Fibroblast of skin of abdomen (primary cell): ENCODE results near the gene MTMR10. TPM values are rescaled to one million over a fixed set of nuclear protein-coding genes. Genes with fewer than 3 reads are reported as not detected.

Source experiments
- DNase-seq: peaks from one replicate; pipeline ENCODE4 v3.0.0-alpha.2; 2013
- polyA plus RNA-seq, 2 experiments: library from polyadenylated mRNA; unstranded; fragments of 120-200 nt; gene quantifications; one replicate each; pipeline ENCODE4 v1.2.1, GENCODE V29; 2013; ENCODE audit not compliant: insufficient read length in 2 of 2

Gene MTMR10, protein sequence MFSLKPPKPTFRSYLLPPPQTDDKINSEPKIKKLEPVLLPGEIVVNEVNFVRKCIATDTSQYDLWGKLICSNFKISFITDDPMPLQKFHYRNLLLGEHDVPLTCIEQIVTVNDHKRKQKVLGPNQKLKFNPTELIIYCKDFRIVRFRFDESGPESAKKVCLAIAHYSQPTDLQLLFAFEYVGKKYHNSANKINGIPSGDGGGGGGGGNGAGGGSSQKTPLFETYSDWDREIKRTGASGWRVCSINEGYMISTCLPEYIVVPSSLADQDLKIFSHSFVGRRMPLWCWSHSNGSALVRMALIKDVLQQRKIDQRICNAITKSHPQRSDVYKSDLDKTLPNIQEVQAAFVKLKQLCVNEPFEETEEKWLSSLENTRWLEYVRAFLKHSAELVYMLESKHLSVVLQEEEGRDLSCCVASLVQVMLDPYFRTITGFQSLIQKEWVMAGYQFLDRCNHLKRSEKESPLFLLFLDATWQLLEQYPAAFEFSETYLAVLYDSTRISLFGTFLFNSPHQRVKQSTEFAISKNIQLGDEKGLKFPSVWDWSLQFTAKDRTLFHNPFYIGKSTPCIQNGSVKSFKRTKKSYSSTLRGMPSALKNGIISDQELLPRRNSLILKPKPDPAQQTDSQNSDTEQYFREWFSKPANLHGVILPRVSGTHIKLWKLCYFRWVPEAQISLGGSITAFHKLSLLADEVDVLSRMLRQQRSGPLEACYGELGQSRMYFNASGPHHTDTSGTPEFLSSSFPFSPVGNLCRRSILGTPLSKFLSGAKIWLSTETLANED
- polyA plus RNA-seq (2013, experiment 1 of 2; ENCODE audit: insufficient read length), result 14.6 TPM
- polyA plus RNA-seq (2013, experiment 2 of 2; ENCODE audit: insufficient read length), result 14.4 TPM

DNA sequence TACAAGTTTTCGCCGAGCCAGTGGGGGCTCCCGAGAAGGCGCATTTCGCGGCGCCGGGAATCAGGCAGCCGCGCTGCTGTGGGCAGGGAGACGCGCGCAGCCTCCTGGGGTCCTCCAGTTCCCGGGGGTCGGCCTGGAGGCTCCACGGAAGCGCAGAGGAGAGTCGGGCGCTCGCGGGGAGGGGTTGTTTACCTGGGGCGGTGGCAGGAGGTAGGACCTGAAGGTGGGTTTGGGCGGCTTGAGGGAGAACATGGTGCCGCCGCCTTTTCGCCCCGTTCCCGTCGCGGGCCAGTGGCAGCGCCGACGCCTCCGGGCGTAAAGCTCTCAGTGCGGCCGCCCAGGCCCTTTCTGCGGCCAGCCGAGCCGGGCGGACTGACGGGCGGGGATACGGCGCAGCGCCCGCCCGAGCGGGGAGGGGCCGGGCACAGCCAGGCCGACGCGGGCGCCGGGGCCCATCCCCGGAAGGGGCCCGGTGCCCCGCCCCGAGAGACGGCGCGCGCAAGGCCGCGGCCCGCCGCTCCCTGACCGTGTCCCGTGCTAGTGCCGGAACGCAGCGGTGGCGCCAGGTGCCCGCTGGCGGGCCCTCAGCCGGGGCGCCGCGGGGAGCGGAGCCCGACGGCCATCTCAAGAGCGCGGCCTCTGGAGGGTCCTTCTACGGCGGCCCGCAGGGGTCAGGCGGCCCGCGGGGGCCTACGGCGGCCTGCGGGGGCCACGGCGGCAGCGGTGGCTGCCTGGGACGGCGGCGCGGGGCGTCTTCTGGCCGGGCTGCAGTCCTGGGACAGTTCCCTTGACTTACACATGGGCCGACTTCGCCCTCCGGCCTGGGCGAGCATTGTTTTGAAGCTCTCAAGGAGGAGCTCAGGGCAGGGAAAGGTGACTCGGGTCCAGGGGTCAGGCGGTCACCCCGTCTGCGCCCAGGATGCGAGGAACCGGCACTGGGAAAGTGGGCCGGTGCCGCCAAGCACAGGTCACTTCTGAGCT is at the start of gene MTMR10:
MTMR10 (minus strand) TSS at position 374 of the 981 bp plus-strand sequence; CDS start at position 252, 122 bp downstream.
- DNase-seq, result peak; percentile 80

DNA sequence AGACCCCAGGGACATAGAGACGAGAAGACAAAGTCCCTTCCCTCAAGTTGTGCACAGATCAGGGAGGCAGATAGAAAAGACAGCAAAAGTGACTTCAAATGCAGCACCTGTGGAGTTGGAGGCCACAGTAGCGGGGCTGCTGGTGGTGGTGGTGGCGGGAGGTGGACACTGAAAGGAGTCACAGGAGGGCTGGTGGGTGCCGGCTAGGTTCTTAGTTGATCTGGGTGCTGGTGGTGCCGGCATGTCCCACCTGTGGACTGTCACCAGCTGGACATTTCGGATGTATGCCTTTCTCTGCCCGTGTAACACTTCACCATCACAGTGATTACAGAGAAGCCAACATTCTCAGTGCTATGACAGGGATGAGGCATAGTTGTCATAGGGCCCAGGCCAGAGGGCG is 49.2 kb upstream of the MTMR10 start:
- DNase-seq, result no peak

DNA sequence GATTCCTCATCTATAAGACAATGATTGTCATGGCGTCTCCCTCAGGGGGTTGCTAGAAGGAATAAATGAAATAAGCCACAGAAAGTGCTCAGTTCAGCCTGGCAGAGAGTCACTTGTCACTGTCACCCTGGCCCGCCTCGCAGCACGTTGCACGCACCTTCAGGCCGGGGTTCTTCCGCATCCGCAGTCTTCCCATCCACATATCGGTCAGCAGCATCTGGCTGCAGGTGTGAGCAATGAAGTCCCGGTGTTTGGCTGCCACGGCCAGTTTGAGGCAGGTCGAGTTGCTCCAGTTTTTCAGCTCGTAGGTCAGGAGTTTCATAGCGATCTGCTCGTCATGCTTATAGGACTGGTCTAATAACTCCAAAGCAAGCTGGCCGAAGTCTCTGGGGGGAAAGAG is 48.5 kb upstream of the MTMR10 start:
- DNase-seq, result no peak

DNA sequence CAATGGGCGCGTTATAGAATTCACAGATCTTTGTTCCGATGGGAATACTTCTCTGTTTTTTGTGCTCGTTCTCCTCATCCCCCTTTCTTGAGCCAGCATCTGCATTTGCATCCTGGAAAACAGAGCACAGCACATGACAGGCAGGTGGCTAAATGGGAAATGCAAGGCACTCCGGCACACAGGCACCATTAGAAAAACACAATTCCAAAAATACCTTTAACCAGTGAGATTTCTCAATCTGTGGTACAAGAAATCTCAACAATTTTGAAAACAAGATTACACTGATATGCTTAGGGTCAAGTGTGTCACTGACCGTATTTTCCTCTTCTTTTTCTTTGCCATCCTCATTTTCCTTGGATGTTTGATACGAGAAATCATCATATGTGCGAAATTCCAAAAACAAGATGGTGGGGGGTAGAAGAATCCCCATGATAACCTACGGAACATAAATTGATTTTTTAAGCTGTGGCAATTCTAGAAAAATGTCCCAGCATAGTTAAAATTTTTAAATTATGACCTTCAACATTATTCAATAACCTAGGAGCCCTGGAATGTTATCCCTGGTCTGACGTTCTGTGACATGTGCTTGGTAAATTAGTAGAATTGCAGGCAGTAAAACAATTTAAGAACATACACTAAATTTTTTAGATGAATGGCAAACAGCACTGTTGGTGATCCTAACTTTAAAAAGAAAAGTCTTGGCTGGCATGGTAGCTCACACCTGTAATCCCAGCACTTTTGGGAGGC is 46.5 kb upstream of the MTMR10 start:
- no peak for DNase-seq

DNA sequence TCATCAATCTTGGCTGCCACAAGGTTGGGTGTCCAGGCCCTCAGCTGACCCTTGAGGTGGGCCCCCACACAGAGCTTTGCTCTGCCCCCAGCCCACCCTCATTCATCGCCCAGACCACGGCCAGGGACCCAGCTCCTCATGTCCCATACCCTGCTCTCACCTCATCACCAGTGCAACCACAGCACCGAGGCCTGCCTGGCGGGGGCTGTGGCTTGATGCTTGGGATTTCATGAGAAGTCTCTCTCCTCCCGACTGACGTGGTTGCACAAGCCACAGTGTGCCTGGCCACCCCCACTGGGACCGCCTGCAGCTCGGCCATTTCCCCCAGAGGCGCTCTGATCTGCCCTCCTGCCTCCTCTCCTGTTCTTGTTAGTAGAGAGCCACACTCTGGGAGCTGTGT is 45.4 kb upstream of the MTMR10 start:
- DNase-seq, result no peak

DNA sequence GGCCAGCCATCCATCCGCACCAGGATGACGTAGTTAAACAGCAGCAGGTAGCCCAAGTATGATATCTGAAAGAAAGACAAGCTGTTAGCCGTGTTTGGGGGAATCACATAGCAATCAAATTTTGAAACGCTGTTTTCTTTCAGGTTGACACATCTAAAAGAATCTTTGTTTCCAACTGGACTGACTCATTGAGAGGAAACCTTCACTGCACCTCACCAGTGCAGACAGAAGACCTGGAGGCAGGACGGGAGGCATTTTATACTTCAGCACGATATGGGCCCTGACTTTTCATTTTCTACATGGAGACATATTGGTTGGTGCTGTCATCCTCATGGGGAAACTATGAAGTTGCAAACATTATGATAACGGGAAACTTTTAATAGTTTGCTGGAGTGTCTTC is 44.2 kb upstream of the MTMR10 start:
- no peak for DNase-seq

DNA sequence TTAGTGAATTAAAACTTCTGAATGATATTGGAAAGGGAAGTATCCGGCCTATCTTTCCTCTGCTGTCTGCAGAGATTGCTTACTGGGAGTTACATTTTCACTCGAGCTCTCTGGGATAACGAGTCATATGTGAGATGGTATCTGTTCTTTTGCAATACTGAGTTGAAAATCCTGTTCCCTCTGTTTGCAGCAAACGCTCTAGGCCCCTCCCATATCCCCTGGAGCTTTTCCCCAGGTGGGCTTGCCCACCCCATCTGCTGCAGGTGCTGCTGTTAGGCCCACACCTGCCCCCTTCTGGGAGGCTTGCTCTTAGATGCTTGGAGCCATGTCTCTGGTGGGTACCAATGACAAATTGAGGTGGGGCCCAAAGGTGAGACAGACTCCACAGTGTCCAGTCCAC is 42.7 kb upstream of the MTMR10 start:
- peak; percentile 37 for DNase-seq

DNA sequence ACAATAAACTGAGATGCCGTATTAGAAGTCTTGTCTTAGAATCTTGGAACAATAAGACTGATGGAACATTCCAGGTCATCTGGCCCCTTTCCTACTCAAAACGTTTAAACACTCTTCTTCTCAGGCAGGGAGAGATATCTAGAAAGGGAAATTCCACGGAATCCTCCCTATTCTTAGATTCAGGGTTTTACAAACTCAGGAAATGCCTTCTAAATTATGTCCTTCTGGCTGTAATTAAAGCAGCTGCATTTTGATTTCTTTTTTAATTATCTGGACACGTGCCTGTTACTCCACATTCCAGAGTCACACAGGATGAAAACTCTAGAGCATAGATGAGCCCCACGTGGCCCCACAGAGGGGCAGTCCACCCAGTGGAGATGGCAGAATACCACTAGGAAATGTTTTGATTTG is 41.5 kb upstream of the MTMR10 start:
- DNase-seq, result peak; percentile 88

DNA sequence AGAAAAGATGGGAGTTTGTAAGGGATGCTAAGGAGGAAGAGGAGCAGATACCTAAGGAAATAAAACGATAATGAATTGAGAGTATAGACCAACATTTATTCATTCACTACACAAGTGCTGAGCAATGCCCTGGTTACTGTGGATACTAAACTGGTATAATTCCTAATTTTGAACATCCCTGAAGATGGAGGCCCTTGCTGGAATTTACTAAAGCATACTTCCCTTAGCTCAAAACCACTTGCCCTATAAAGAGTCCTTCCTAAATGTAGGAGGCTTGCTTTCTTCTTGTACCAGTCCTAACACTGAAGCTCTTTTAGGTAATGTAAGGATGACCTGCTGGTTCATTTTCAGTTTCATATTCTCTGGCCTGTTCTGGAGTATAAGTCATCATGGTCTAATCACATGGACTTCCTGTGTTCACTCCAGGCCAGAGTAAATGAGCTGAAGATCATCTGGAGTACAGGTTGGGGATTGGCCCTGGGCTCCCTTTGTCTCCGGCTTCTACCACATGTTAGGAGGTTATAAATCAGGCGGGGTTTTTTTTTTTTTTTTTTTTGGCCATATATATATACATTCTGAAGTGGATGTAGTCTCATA is 40.1 kb upstream of the MTMR10 start:
- DNase-seq, result peak; percentile 72

DNA sequence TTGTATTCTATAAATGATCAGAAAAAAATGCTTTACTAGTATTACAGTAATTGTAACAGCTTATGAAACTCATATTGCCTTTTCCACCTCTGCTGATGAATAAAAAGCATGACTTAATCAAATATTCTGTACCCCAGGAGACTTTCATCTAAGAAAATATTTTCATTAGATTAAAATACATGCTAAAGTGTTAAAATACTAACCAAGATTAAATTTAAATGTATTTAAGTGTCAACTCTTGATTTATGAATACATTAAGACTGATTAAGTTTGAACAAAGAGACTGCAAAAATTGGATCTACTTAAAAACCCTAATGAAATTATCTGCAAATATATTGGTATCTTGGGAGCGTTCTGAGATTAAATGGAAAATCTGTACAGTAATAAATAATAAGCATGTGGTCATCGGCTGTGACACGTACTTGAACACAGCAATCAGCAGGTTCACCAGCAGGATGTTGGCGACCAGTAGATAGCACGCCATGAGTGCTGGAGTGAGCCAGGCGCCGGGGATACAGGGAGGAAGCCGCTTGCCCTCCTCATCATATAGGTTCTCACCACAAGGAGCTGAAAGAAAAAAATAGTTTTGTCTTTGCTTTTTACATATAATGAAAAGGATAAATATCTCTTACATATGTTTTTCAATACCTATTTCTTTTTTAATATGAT is 36.6 kb upstream of the MTMR10 start:
- DNase-seq, result no peak

DNA sequence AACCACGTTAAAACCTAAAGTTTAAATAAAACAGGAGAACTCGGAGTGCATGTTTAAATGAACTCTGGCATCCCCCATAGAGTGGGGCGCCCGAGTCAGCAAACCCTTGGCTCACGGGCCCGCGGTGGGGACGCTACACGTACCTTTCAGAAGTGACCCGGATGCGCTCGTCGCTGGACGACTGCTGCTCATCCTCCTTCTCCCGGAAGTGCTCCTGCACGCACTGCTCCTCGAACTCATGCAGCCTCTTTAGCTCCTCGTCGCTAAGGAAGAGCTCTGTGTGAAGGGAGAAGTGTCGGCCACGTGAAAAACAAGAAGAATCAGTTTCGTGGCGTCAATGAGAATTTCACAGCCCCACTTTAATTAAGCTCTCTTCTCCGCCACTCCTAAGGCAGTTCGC is 34.6 kb upstream of the MTMR10 start:
- no peak for DNase-seq

DNA sequence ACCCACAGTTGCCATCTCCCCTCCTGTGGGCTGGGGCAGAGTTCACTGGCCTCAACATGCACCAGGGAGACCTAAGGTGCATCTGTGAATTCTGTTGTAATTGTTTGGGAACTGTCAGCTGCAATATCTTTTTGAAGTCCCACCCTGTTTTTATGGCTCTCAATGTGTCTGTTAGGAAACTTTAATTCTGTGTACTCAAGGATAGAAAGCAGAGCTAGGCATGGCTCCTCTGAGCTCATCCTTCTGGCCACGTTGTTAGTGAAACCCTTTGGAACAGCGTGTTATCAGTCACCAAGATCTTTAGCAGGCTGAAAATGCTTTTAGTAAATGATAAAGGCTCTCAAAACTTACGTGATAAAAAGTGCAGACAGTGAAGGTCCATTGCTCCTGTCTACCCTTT is 33.6 kb upstream of the MTMR10 start:
- DNase-seq, result peak; percentile 21

DNA sequence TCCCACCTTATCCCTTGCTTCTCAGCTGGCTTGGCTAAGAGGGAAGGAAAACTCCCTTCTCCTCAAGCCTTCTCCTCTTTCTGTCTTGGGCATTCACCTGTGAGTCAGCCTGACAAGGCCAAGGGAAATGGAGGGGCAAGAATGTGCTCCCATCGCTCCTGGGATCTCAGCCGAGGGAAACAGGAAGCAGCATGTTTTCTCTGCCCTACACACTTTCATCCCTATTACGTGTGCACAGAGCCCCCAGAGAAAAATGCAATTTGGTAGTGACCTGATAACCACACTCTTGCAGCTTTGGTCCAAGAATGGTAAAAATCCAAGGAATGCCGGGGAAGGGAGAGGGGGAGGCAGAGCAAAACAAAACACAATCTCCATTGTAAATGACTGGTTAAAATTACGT is 32.9 kb upstream of the MTMR10 start:
- peak; percentile 98 for DNase-seq

DNA sequence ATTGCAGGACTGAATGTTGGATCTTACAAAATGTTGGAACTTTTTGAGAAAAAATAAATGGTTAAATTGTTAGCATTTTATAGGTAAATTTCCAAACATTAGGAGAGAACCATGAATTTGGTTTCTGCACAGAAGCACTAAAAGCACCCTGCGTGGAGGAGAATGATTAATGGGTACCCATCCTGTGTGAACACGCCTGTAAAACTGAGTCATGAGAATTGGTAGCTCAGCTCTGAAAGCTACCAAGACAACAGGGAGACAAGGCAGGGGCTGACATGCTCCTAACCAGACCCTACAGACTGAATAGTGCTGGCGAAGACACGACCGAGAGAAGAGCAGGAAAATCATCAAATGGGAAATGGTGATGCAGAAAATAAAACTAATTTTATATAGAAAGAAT is 32.4 kb upstream of the MTMR10 start:
- DNase-seq, result no peak

DNA sequence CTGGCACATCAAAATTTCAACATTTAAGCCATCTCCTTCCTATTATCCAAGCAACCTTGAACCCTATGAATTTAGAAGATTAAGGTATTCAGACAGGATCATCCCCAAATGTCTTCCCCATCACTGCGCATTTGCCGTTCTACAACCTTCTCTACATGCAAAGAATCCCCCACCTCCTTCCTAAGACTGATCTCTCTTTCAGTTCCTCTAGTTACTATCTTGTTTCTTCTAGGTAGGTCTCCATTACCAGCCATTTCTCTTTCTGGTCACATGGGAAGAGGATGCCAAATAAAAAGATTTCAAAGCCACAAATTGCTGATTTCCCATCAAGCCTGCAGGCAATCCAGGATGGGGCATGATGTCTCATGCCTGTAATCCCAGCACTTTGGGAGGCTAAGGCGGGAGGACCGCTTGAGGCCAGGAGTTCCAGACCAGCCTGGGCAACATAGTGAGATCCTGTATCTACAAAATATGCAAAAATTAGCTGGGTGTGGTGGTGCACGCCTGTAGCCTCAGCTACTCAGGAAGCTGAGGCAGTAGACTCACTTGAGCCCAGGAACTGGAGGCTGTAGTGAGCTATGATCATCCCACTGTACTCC is 29.7 kb upstream of the MTMR10 start:
- no peak for DNase-seq

DNA sequence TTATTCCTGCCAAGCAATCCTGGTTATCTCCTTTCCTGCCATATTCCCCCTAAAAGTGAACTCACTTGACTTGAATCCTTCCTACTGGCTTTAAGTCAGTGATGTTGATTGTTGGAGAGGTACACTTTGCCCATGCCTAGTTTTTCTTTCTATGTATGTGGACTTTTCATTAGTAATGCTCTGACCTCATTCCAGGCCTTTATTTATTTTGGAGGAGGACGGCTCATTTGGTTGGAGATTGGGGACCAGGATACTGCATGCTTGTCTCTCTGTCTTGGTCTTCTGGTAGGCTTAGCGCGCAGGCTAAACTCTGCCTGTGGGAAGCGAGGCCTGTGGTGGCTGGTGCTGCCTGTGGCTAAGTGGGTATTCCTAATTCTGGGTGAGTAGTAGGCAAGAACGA is 29.1 kb upstream of the MTMR10 start:
- no peak for DNase-seq

DNA sequence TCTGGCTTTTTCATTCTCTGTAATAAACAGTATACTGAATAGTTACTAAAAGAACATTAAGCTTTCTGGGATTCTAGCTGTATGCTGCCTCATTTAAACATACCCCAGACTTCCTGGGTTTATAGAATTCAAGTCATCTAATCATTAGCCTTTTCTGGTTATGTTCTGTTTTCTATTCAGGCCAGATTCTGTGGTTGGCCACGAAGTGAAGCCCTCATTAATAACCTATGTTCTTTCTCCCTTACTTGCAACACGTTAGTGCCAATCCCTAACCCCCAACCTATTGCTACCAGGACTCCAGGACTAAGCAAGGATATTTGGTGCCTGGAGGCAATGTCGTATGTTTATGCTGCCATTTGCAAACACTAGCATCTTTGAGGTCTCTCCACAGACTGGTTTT is 28.6 kb upstream of the MTMR10 start:
- no peak for DNase-seq

DNA sequence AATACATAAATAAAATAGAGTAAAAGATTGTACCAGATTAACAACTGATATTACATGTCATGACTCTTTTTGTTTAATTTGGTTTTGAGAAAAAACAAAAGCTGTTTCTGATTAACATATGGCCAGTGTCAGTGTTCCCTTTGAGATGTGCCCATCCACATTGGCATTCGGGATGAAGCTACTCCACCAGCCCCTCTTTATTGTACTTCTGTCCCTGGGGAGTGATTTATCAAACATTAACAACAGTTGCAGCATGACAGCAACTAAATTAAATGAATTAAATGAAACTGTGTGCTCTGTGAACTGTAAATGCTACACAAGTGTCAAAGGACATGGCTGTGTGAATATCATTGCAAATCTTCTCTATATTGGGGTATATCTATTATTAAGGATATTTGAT is 25.9 kb upstream of the MTMR10 start:
- no peak for DNase-seq

DNA sequence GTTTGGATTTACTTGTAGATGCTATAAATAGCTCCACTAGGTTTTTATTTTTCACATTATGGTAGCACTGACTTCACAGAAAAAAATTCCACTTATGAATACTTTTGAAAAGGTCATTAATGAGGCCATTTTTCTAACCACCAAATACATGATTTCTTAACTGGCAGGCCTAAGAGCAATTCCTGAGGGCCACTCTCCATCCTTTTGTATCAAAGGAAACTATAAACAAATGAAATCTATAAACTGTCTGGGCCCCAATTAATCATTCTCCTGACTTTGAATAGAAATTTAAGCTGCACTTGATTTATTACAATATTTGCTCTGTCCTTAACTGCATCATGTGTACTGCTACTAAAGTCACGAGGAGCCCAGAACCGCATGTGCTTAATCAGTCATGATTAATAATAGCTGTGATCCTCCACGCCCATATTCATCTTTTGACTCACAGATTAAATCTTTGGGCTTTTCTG is 25.1 kb upstream of the MTMR10 start:
- peak; percentile 88 for DNase-seq

DNA sequence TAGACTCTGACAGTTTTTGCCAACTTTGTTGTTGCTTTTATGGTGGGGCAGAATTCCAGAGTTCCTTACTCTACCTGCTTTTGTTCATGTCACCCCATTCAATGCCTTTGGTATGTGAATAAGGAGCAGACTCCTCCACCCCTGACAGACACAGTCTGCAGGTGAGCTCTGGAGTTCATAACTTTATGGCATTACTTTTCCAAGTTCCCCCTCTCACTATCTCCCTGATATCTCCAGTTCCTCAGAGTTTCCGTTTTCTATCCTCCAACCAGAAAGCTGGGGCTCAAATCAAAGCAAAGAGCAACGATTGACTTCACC is 23.1 kb upstream of the MTMR10 start:
- no peak for DNase-seq
